Bronchial epithelial cell (primary cell): ENCODE measurements around the gene ITIH3. TPM values are rescaled to one million over a fixed set of nuclear protein-coding genes. Genes with fewer than 3 reads are reported as not detected.

ENCODE experiments used
- DNase-seq: peaks from one replicate; pipeline ENCODE4 v3.0.0-alpha.2; 2010; ENCODE audit warnings: low read depth
- FAIRE-seq: peaks from 2 replicates; lab custom pipeline; 2011; peaks lifted over from hg19 to GRCh38; lab: Jason Lieb, UNC
- H3K27me3 ChIP-seq: 2 replicates; pipeline ENCODE4 v1.5.1; 2011; ENCODE audit warnings: low read length; ENCODE audit not compliant: control insufficient read depth, insufficient read depth
- H3K36me3 ChIP-seq: 2 replicates; pipeline ENCODE4 v1.5.1; 2011; ENCODE audit warnings: low read length; ENCODE audit not compliant: control insufficient read depth, insufficient read depth
- H3K4me3 ChIP-seq: 2 replicates; pipeline ENCODE4 v1.5.1; 2011; ENCODE audit warnings: mild to moderate bottlenecking, low read depth, low read length, control low read depth
- CTCF ChIP-seq: IDR thresholded peaks from 2 replicates; pipeline ENCODE4 v1.5.1; 2011; ENCODE audit warnings: mild to moderate bottlenecking, moderate library complexity, low read length, control low read depth, inconsistent platforms; ENCODE audit not compliant: insufficient read depth, severe bottlenecking
- total RNA-seq: library from RNA; depleted of rRNA; stranded (reverse); fragments of >200 nt; gene quantifications from 2 replicates; pipeline ENCODE4 v1.2.1, GENCODE V29; 2014

Gene ITIH3
- total RNA-seq, 1 donor from 2014 or later: not detected

GRCh38 chr3:52839892-52840545 is 45.4 kb downstream of the ITIH3 start:
- H3K27me3 ChIP-seq: no peaks in the 10 kb centered on the region
- H3K4me3 ChIP-seq: no peak overlapping the region
- peaks cover 7% of the 10 kb centered on the region for H3K36me3 ChIP-seq
- TF ChIP-seq CTCF: no peak
- DNase-seq (no peak), FAIRE-seq (no peak)

GRCh38 chr3:52841211-52841980 is 46.8 kb downstream of the ITIH3 start:
- Histone ChIP-seq H3K36me3 (peaks cover 7% of the 10 kb centered on the region), H3K4me3 (no peak overlapping the region), H3K27me3 (no peaks in the 10 kb centered on the region)
- no peak for TF ChIP-seq CTCF
- DNase-seq (no peak), FAIRE-seq (no peak)

- TF ChIP-seq CTCF: no peak
- DNase-seq: no peak
- FAIRE-seq: no peak
Measured at GRCh38 chr3:52841981-52842340, 47.4 kb downstream of the ITIH3 start.

GRCh38 chr3:52842424-52842823 is 47.8 kb downstream of the ITIH3 start:
- no peak for TF ChIP-seq CTCF
- Histone ChIP-seq H3K36me3 (peaks cover 7% of the 10 kb centered on the region), H3K27me3 (no peaks in the 10 kb centered on the region), H3K4me3 (no peak overlapping the region)
- no peak for DNase-seq
- no peak for FAIRE-seq

More at GRCh38 chr3:52841981-52842340, 47.4 kb downstream of the ITIH3 start:
- H3K4me3 ChIP-seq: no peak overlapping the region
- H3K27me3 ChIP-seq: no peaks in the 10 kb centered on the region
- peaks cover 7% of the 10 kb centered on the region for H3K36me3 ChIP-seq

GRCh38 chr3:52843108-52843865 is 48.7 kb downstream of the ITIH3 start:
- Histone ChIP-seq H3K27me3 (no peaks in the 10 kb centered on the region), H3K4me3 (no peak overlapping the region), H3K36me3 (peaks cover 7% of the 10 kb centered on the region)
- TF ChIP-seq CTCF: no peak
- FAIRE-seq: no peak
- DNase-seq: peak; percentile 20
